Mesothelial cell of epicardium (in vitro differentiated cells): ENCODE results near the gene UROS. TPM values are rescaled to one million over a fixed set of nuclear protein-coding genes. Genes with fewer than 3 reads are reported as not detected.

Experiments
- DNase-seq, 2 experiments: peaks; one replicate each; pipeline ENCODE4 v3.0.0; 2021; ENCODE audit warnings: low spot score in 2 of 2; ENCODE audit not compliant: unreplicated experiment in 2 of 2
- H3K27ac Mint-ChIP-seq: 2 replicates; pipeline ENCODE4 v1.8.0; 2021; ENCODE audit warnings: mixed read lengths
- H3K27me3 Mint-ChIP-seq: 2 replicates; pipeline ENCODE4 v1.8.0; 2021; ENCODE audit warnings: low read depth, mixed read lengths
- H3K36me3 Mint-ChIP-seq: 2 replicates; pipeline ENCODE4 v1.8.0; 2021; ENCODE audit warnings: mixed read lengths
- H3K4me1 Mint-ChIP-seq: 2 replicates; pipeline ENCODE4 v1.8.0; 2021; ENCODE audit warnings: mixed read lengths
- H3K4me3 Mint-ChIP-seq: 2 replicates; pipeline ENCODE4 v1.8.0; 2021; ENCODE audit warnings: mild to moderate bottlenecking, moderate library complexity, mixed read lengths
- H3K9me3 Mint-ChIP-seq: 2 replicates; pipeline ENCODE4 v1.8.0; 2021; ENCODE audit warnings: mixed read lengths
- total RNA-seq: library from RNA; stranded (reverse); gene quantifications from 3 replicates; pipeline ENCODE4 v1.2.1, GENCODE V29; 2021
- TF ChIP-seq, protein P1 (sequence below): fragments of 200-600 bp; sonication (generic); IDR thresholded peaks from one replicate; pipeline ENCODE4 v1.5.0; 2021; ENCODE audit warnings: antibody characterized with exemption; ENCODE audit not compliant: unreplicated experiment

The UROS gene
- total RNA-seq, result 63.2 to 65.7 TPM (median 64.0 TPM) in 3 replicates

DNA sequence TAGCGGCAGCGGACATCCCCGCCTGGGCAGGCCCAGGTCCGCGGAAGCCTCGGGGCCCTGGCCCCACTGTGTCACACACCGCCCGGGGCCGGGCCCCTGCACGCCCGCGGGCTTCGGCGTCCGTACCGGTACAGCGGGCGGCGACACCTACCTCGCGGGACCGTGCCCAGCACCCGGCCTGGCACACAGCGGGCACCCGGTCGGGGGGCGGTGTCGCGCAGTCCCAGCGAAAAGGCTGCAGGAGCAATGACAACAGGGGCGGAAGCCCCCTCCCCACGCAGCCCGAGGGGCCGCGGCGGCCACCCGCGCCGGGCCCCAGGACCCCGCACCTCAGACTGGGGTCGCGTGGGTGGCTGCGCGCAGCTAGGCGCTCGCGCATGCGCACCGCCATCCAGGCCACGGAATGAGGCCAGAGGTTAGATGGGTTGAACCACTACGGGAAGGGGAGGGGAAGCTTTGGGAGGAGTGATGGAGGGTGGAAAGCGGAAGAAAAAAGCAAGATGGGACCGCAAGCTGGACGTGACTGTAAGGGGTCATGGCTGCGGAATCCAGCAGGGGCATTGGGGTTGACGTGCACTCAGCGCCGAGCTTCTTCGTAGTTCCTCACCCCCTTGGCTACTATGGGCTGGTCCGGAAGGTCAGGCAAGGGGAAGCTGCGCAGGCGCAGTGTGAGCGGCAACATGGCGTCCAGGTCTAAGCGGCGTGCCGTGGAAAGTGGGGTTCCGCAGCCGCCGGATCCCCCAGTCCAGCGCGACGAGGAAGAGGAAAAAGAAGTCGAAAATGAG, at the start of gene UROS, which contains the start of gene BCCIP:
UROS (minus strand) TSS at position 381 of the 785 bp plus-strand sequence. CDS start 6,759 bp downstream, outside the sequence.
BCCIP (plus strand) TSS at position 669 of the 785 bp plus-strand sequence; CDS start at position 681, 12 bp downstream.
- no peaks in the 10 kb centered on the region for H3K9me3 Mint-ChIP-seq
- TF ChIP-seq, protein P1, sequence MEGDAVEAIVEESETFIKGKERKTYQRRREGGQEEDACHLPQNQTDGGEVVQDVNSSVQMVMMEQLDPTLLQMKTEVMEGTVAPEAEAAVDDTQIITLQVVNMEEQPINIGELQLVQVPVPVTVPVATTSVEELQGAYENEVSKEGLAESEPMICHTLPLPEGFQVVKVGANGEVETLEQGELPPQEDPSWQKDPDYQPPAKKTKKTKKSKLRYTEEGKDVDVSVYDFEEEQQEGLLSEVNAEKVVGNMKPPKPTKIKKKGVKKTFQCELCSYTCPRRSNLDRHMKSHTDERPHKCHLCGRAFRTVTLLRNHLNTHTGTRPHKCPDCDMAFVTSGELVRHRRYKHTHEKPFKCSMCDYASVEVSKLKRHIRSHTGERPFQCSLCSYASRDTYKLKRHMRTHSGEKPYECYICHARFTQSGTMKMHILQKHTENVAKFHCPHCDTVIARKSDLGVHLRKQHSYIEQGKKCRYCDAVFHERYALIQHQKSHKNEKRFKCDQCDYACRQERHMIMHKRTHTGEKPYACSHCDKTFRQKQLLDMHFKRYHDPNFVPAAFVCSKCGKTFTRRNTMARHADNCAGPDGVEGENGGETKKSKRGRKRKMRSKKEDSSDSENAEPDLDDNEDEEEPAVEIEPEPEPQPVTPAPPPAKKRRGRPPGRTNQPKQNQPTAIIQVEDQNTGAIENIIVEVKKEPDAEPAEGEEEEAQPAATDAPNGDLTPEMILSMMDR, result no peak

DNA sequence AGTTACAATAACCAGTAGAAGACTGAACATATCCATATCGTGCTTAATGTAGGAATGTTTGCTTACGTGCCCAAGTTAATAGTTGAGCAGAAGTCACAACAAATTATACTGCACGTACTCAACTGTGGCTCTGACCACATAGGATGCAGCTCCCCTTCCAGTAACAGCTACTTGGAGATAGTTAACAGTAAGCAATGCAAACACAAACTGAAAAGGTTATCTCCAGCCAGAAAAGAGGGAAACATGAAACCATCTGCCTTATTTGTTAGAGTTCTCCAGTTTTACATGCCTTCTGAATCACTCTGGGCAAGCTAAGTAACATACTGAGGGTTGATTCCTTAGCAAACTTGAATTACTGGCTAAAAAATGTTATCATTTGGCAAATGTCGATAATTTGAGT, 48.3 kb upstream of the UROS start:
- Mint-ChIP-seq H3K36me3 (peaks cover 31% of the 10 kb centered on the region), H3K9me3 (peaks cover 13% of the 10 kb centered on the region), H3K4me3 (no peak overlapping the region), H3K27me3 (no peaks in the 10 kb centered on the region), H3K27ac (no peak overlapping the region), H3K4me1 (no peaks in the 10 kb centered on the region)
- no peak for DNase-seq
- TF ChIP-seq, protein P1, result no peak

More for the DNA sequence above, at the start of gene UROS, which contains the start of gene BCCIP:
- peaks cover 15% of the 10 kb centered on the region for H3K4me1 Mint-ChIP-seq
- no peak within 1 kb of the TSS for H3K4me3 Mint-ChIP-seq
- H3K27me3 Mint-ChIP-seq, result no peaks in the 10 kb centered on the region
- H3K36me3 Mint-ChIP-seq, result peaks cover 9% of the 10 kb centered on the region
- H3K27ac Mint-ChIP-seq, result peak within 1 kb of the TSS; percentile 79
- DNase-seq, result peak; percentile 87 to 90

DNA sequence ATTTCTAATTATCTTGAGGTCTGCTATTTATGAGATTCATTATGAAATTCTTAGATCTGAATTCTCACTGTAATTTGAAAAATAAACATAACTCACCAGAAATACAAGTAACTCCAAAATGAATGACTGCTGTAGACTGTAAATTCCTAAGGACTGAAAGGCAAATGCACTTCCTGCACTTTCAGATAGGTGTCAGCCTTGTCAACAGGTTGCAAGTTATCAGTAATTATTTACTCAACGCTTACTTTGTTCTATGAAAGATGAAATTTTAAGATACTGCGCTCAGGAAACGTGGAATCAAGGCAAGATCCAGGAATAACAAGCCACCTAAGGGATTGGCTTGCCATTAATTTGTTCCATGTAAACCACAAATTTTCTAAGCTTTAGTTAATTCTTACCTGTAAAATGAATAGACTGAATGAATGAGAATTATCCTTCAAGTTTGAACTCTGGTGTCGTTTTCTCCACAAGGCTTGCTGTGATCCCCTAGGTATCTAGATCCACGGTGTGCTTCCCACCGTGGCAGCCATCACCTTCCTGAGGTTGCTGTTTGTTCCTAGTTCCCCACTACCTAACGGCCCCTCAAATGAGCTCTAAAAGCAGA, 45.4 kb upstream of the UROS start:
- Mint-ChIP-seq H3K36me3 (peaks cover 17% of the 10 kb centered on the region), H3K27me3 (no peaks in the 10 kb centered on the region), H3K4me1 (no peaks in the 10 kb centered on the region), H3K27ac (peak overlapping the region; percentile 30), H3K4me3 (no peak overlapping the region), H3K9me3 (no peaks in the 10 kb centered on the region)
- DNase-seq, result no peak
- TF ChIP-seq, protein P1, result peak; percentile 68

DNA sequence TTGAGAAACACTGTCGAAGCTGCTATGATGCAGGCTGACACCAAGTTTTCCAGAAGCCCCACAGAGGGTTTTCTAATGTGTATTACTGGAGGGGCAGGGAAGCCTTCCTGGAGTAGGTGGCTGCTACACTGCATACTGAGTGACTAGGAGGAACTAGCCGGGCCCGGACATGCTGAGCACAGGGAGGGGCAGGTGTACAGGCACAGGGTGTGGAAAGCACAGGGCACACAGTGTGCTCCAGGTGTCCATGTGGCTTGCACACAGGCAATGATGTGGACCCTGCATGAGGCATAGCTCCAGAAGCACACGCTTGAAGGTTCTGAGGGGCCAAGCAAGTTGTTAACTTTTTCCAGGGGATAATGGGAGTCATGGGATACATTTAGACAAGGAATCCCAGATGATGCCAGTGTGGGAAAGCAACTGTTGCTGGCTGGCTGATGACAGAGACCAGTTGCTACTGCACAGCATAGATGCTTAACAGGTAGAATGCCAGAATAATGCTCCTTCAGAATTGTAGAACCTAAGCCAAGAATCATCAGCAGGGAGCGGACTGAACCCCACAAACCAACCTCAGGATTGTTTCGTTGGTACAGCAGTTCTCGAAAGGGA, 43.5 kb upstream of the UROS start:
- Mint-ChIP-seq H3K9me3 (no peaks in the 10 kb centered on the region), H3K4me1 (no peaks in the 10 kb centered on the region), H3K27me3 (no peaks in the 10 kb centered on the region), H3K4me3 (no peak overlapping the region), H3K27ac (no peak overlapping the region), H3K36me3 (peaks cover 14% of the 10 kb centered on the region)
- TF ChIP-seq, protein P1, result no peak
- no peak for DNase-seq

DNA sequence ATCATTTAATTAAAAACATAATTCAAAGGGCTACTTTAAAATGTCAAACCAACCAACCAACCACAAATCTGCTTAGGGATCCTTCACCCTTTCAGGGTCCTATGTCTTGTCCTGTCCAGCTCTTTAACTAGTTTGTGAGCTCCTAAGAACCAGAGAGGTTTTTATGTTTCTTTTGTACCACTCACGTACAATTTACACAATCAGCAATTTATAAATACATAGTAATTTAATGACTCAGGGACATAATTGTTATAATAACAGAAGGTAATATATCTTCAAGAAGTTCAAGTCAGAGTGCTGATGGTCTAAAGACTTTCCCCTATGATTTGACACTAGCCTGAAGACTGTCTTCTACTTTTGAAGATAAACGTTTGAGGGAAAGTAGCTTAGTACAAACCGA, 42.1 kb upstream of the UROS start:
- no peak overlapping the region for H3K27ac Mint-ChIP-seq
- H3K27me3 Mint-ChIP-seq, result no peaks in the 10 kb centered on the region
- no peak for DNase-seq
- H3K9me3 Mint-ChIP-seq, result no peaks in the 10 kb centered on the region
- H3K36me3 Mint-ChIP-seq, result peaks cover 14% of the 10 kb centered on the region
- no peaks in the 10 kb centered on the region for H3K4me1 Mint-ChIP-seq
- TF ChIP-seq, protein P1, result no peak
- H3K4me3 Mint-ChIP-seq, result no peak overlapping the region
